Stimulated activated CD4-positive, alpha-beta T cell treated with anti-CD3 and anti-CD28 coated beads, Interleukin-15, amount 100 ng/mL, for 24 hours (primary cell): ENCODE data around the gene NUBPL.
"Not testable (repeated sequence)": the region's sequence is repeated elsewhere in the genome, so short reads cannot be mapped to it uniquely, and the experiment has no call there.

Experiments
- DNase-seq: peaks from one replicate; pipeline ENCODE4 v3.0.0-alpha.2; 2020

Gene NUBPL

GRCh38 chr14:31678421-31679249 is 117.4 kb downstream of the NUBPL start:
- no peak for DNase-seq

GRCh38 chr14:31682768-31683167 is 121.6 kb downstream of the NUBPL start:
- DNase-seq = no peak

- DNase-seq = no peak
These were observed 126.5 kb downstream of the NUBPL start for GRCh38 chr14:31687726-31688125.

- no peak for DNase-seq
These were observed 128.9 kb downstream of the NUBPL start for GRCh38 chr14:31690056-31690455.

- DNase-seq = no peak
These were observed 131.2 kb downstream of the NUBPL start for GRCh38 chr14:31692376-31692781.

GRCh38 chr14:31696378-31696777 is 135.2 kb downstream of the NUBPL start:
- DNase-seq = no peak

GRCh38 chr14:31699809-31700208 is 138.6 kb downstream of the NUBPL start:
- no peak for DNase-seq

GRCh38 chr14:31700282-31701074 is 139.3 kb downstream of the NUBPL start:
- no peak for DNase-seq

- no peak for DNase-seq
These were observed 140.9 kb downstream of the NUBPL start for GRCh38 chr14:31702130-31702529.

GRCh38 chr14:31703056-31703455 is 141.9 kb downstream of the NUBPL start:
- no peak for DNase-seq

GRCh38 chr14:31705731-31706130 is 144.5 kb downstream of the NUBPL start:
- DNase-seq = no peak

- DNase-seq = not testable (repeated sequence)
These were observed 147.5 kb downstream of the NUBPL start for GRCh38 chr14:31708661-31709060.

- DNase-seq = no peak
These were observed 151.3 kb downstream of the NUBPL start for GRCh38 chr14:31712244-31713127.

- no peak for DNase-seq
These were observed 155.0 kb downstream of the NUBPL start for GRCh38 chr14:31716208-31716607.

- no peak for DNase-seq
These were observed 156.3 kb downstream of the NUBPL start for GRCh38 chr14:31717294-31718085.

GRCh38 chr14:31718585-31718984 is 157.4 kb downstream of the NUBPL start:
- no peak for DNase-seq

GRCh38 chr14:31718985-31719384 is 157.8 kb downstream of the NUBPL start:
- no peak for DNase-seq

GRCh38 chr14:31726337-31726736 is 165.1 kb downstream of the NUBPL start:
- DNase-seq = no peak

GRCh38 chr14:31727797-31728196 is 166.6 kb downstream of the NUBPL start:
- no peak for DNase-seq

- no peak for DNase-seq
These were observed 179.5 kb downstream of the NUBPL start for GRCh38 chr14:31740688-31741087.

- DNase-seq = no peak
These were observed 184.5 kb downstream of the NUBPL start for GRCh38 chr14:31745741-31746140.

- DNase-seq = no peak
These were observed 185.1 kb downstream of the NUBPL start for GRCh38 chr14:31746326-31746725.
